ENCODE measurements around the gene ANKRD40CL.
A peak's percentile ranks its signal among the peaks of the same experiment; 100 is the strongest.
"Not testable (repeated sequence)": the region's sequence is repeated elsewhere in the genome, so short reads cannot be mapped to it uniquely, and the experiment has no call there.

ANKRD40CL gene

GRCh38 chr17:50767446-50767845 is at the start of gene ANKRD40CL:
TSS of gene ANKRD40CL (minus strand) at chr17:50767518. CDS start at chr17:50766913, 605 bp downstream.
- H3K9me3 Mint-ChIP-seq: no peaks in the 10 kb centered on the region
- H3K27me3 Mint-ChIP-seq: no peaks in the 10 kb centered on the region
- intact Hi-C loops (cut with micrococcal nuclease): no loop called here
- H3K4me1 Mint-ChIP-seq (ENCODE audit: low read depth): peaks cover 29% of the 10 kb centered on the region
- H3K27ac Mint-ChIP-seq: peak within 1 kb of the TSS; percentile 4
- H3K4me3 Mint-ChIP-seq: no peak within 1 kb of the TSS
- no peaks in the 10 kb centered on the region for H3K36me3 Mint-ChIP-seq (ENCODE audit: low read depth)

DNA sequence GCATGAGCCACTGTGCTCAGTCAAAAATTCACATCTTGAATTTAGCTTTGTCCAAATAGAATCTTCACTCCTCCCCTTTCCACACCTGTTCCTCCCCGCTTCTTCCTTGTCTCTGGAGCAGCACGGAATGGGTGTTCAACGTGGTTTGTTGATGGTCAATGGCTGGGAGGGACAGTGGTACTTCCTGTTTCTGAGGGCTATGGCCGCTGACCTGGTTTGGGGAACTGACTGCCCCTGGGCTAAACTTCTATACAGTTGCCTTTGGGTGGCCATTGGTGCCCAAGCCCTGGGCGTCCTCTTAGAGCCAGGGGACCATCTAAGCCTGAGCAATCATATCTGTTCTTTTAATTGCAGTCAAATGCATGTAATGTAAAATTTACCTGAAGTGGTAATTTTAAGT is 49.0 kb upstream of the ANKRD40CL start:
- peaks cover 17% of the 10 kb centered on the region for H3K27me3 Mint-ChIP-seq
- no peaks in the 10 kb centered on the region for H3K9me3 Mint-ChIP-seq
- no peak overlapping the region for H3K4me3 Mint-ChIP-seq
- peaks cover 35% of the 10 kb centered on the region for H3K4me1 Mint-ChIP-seq (ENCODE audit: low read depth)
- H3K36me3 Mint-ChIP-seq (ENCODE audit: low read depth): no peaks in the 10 kb centered on the region
- intact Hi-C loops (cut with micrococcal nuclease): loop anchor here (2.0 kb wide), 1 partner anchor 33 kb away; no protein-coding TSS in a partner anchor
- H3K27ac Mint-ChIP-seq: no peak overlapping the region

- Mint-ChIP-seq H3K9me3 (no peaks in the 10 kb centered on the region), H3K4me3 (no peak overlapping the region), H3K27ac (no peak overlapping the region), H3K27me3 (peaks cover 19% of the 10 kb centered on the region), H3K4me1 (ENCODE audit: low read depth) (peaks cover 35% of the 10 kb centered on the region), H3K36me3 (ENCODE audit: low read depth) (no peaks in the 10 kb centered on the region)
- intact Hi-C loops (cut with micrococcal nuclease): no loop called here
Measured at GRCh38 chr17:50815400-50815799, 48.1 kb upstream of the ANKRD40CL start.

DNA sequence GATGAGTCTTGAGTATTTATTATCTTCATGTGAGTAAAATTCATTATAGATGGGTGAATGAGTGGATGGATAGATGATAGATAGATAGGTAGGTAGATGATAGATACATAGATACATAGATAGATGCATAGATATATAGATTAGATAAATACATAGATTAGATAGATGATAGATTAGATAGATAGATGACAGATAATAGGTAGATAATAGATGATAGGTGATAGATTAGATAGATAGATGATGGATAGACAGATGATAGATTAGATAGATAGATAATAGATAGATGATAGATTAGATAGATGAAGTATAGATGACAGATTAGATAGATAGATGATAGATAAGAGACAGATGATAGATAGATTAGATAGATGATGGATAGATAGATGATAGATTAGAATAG is 46.3 kb upstream of the ANKRD40CL start:
- Mint-ChIP-seq H3K4me3 (no peak overlapping the region), H3K27ac (no peak overlapping the region), H3K36me3 (ENCODE audit: low read depth) (no peaks in the 10 kb centered on the region), H3K4me1 (ENCODE audit: low read depth) (peaks cover 26% of the 10 kb centered on the region), H3K27me3 (peaks cover 14% of the 10 kb centered on the region), H3K9me3 (no peaks in the 10 kb centered on the region)
- intact Hi-C loops (cut with micrococcal nuclease): no loop called here

DNA sequence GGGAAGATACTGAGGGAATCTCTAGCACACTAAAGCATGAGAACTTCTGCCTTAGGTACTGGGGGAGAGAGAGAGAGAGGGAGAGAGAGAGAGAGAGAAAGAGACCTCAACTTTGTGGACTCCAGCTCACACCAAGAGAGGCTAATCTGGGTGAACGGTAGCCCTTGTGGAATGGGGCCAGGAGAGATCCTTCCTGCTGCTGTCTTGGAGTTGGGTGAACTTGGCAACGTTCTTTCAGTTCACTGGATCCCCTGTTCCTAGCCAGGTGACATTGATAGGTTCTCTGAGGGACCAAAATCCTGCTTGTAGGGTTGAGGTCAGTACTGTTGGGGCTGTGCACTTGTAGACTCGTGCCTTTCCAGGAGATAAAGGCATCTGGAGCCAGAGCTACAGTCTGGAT is 41.6 kb upstream of the ANKRD40CL start:
- H3K9me3 Mint-ChIP-seq: no peaks in the 10 kb centered on the region

DNA sequence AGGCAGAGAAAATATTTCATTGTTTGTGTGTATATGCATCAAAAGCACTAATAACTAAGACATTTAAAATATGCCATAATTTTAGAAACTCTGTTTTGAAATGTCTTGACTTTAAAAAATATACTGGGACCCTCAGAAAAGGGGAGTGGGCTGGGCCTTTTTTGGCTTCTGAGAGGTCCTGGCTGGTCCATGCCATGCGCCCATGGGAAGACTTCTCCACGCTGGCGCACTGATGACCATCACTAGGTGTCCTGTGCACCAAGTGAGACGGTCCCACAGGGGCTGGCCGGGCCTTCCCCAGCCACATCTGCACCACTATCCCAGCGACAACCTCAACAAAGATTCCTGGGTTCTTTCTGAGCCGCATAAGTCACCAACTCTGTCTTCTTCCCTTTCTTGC is 41.1 kb upstream of the ANKRD40CL start:
- intact Hi-C loops (cut with micrococcal nuclease): no loop called here
- no peaks in the 10 kb centered on the region for H3K36me3 Mint-ChIP-seq (ENCODE audit: low read depth)
- no peaks in the 10 kb centered on the region for H3K9me3 Mint-ChIP-seq
- no peak overlapping the region for H3K27ac Mint-ChIP-seq
- no peaks in the 10 kb centered on the region for H3K4me1 Mint-ChIP-seq (ENCODE audit: low read depth)
- peaks cover 3% of the 10 kb centered on the region for H3K27me3 Mint-ChIP-seq
- H3K4me3 Mint-ChIP-seq: no peak overlapping the region

More for the DNA sequence above, 41.6 kb upstream of the ANKRD40CL start:
- peak overlapping the region; percentile 23 for H3K27ac Mint-ChIP-seq
- H3K4me1 Mint-ChIP-seq (ENCODE audit: low read depth): no peaks in the 10 kb centered on the region
- peaks cover 3% of the 10 kb centered on the region for H3K27me3 Mint-ChIP-seq
- H3K4me3 Mint-ChIP-seq: no peak overlapping the region
- intact Hi-C loops (cut with micrococcal nuclease): no loop called here
- no peaks in the 10 kb centered on the region for H3K36me3 Mint-ChIP-seq (ENCODE audit: low read depth)

- intact Hi-C loops (cut with micrococcal nuclease): no loop called here
- Mint-ChIP-seq H3K9me3 (no peaks in the 10 kb centered on the region), H3K36me3 (ENCODE audit: low read depth) (no peaks in the 10 kb centered on the region), H3K27ac (no peak overlapping the region), H3K27me3 (peaks cover 3% of the 10 kb centered on the region), H3K4me1 (ENCODE audit: low read depth) (no peaks in the 10 kb centered on the region), H3K4me3 (no peak overlapping the region)
Measured at GRCh38 chr17:50807675-50808074, 40.4 kb upstream of the ANKRD40CL start.

- no peak overlapping the region for H3K4me3 Mint-ChIP-seq
- H3K4me1 Mint-ChIP-seq (ENCODE audit: low read depth): no peaks in the 10 kb centered on the region
- H3K27me3 Mint-ChIP-seq: peaks cover 3% of the 10 kb centered on the region
- H3K9me3 Mint-ChIP-seq: no peaks in the 10 kb centered on the region
- intact Hi-C loops (cut with micrococcal nuclease): no loop called here
- no peak overlapping the region for H3K27ac Mint-ChIP-seq
- H3K36me3 Mint-ChIP-seq (ENCODE audit: low read depth): no peaks in the 10 kb centered on the region
Measured at GRCh38 chr17:50807009-50807408, 39.7 kb upstream of the ANKRD40CL start.

GRCh38 chr17:50806141-50806643 is 38.9 kb upstream of the ANKRD40CL start:
- Mint-ChIP-seq H3K27ac (no peak overlapping the region), H3K36me3 (ENCODE audit: low read depth) (no peaks in the 10 kb centered on the region), H3K4me1 (ENCODE audit: low read depth) (no peaks in the 10 kb centered on the region), H3K4me3 (no peak overlapping the region), H3K27me3 (peaks cover 3% of the 10 kb centered on the region), H3K9me3 (no peaks in the 10 kb centered on the region)
- intact Hi-C loops (cut with micrococcal nuclease): loop anchor here (1.0 kb wide), 1 partner anchor 36 kb away; no protein-coding TSS in a partner anchor

DNA sequence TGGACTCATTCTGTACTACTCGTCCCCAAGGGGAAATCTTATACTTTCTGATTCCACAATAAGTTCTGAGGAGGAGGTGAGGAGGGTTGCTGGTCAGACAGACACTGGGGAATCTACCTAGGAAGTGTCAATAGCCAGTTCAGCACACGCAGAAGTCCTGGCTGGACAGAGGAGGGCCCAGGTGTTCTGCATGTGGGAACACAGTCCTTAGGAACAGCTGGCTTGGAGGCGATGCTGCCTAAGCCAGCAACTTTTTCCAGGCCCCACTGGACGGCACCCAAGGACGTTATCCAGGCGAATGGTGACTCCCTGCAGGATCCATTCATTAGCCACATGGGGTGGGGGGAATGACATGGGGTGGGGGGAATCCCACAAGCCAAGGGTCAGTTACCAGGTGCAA is 38.2 kb upstream of the ANKRD40CL start:
- H3K4me1 Mint-ChIP-seq (ENCODE audit: low read depth): peaks cover 5% of the 10 kb centered on the region
- no peaks in the 10 kb centered on the region for H3K27me3 Mint-ChIP-seq
- no peak overlapping the region for H3K4me3 Mint-ChIP-seq
- H3K36me3 Mint-ChIP-seq (ENCODE audit: low read depth): no peaks in the 10 kb centered on the region
- no peak overlapping the region for H3K27ac Mint-ChIP-seq
- intact Hi-C loops (cut with micrococcal nuclease): no loop called here
- no peaks in the 10 kb centered on the region for H3K9me3 Mint-ChIP-seq

- H3K4me1 Mint-ChIP-seq (ENCODE audit: low read depth); H3K36me3 Mint-ChIP-seq (ENCODE audit: low read depth); H3K9me3 Mint-ChIP-seq; H3K27me3 Mint-ChIP-seq; H3K4me3 Mint-ChIP-seq; H3K27ac Mint-ChIP-seq; intact Hi-C loops (cut with micrococcal nuclease): not testable (repeated sequence)
Measured at GRCh38 chr17:50804749-50805475, 37.6 kb upstream of the ANKRD40CL start.

DNA sequence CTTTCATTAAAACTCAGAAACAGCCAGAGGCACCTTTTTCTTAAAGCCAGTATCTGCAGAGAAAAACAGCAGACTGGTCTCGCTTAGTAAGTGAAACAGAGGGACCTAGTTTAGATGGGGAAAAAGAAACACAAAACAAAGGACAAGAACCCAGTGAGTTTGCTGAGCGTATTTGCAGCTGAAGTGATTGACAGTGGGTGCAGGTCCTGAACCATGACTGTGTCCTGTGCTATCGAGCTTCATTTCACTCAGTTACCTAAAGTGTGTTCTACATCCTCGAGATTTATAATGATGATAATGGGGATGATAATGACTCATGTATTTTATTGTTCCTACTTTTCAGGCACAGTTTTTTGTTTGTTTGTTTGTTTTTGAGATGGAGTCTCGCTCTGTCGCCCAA is 36.4 kb upstream of the ANKRD40CL start:
- Mint-ChIP-seq H3K27me3 (no peaks in the 10 kb centered on the region), H3K9me3 (no peaks in the 10 kb centered on the region), H3K36me3 (ENCODE audit: low read depth) (no peaks in the 10 kb centered on the region), H3K4me3 (no peak overlapping the region), H3K27ac (no peak overlapping the region), H3K4me1 (ENCODE audit: low read depth) (peaks cover 7% of the 10 kb centered on the region)
- intact Hi-C loops (cut with micrococcal nuclease): no loop called here

- Mint-ChIP-seq H3K27ac (no peak overlapping the region), H3K4me3 (no peak overlapping the region), H3K36me3 (ENCODE audit: low read depth) (no peaks in the 10 kb centered on the region), H3K9me3 (no peaks in the 10 kb centered on the region), H3K4me1 (ENCODE audit: low read depth) (peaks cover 7% of the 10 kb centered on the region), H3K27me3 (no peaks in the 10 kb centered on the region)
- intact Hi-C loops (cut with micrococcal nuclease): no loop called here
Measured at GRCh38 chr17:50802609-50803571, 35.6 kb upstream of the ANKRD40CL start.

GRCh38 chr17:50800196-50800700 is 32.9 kb upstream of the ANKRD40CL start:
- no peaks in the 10 kb centered on the region for H3K36me3 Mint-ChIP-seq (ENCODE audit: low read depth)
- intact Hi-C loops (cut with micrococcal nuclease): no loop called here

More at GRCh38 chr17:50800196-50800700, 32.9 kb upstream of the ANKRD40CL start:
- Mint-ChIP-seq H3K4me1 (ENCODE audit: low read depth) (peaks cover 7% of the 10 kb centered on the region), H3K27me3 (no peaks in the 10 kb centered on the region), H3K4me3 (no peak overlapping the region), H3K27ac (no peak overlapping the region), H3K9me3 (no peaks in the 10 kb centered on the region)

Measured in dendritic cell treated with granulocyte-macrophage colony-stimulating factor and Interleukin-4, amounts not matched to agents 40 ng/mL and 50 ng/mL, for 4 days (primary cell).